Measurements from ENCODE around the gene NFIL3. TPM values are rescaled to one million over a fixed set of nuclear protein-coding genes. Genes with fewer than 3 reads are reported as not detected.

Gene NFIL3
- total RNA-seq, 1 experiment from 2014 or later = 13.3 TPM

- intact Hi-C loops (cut with micrococcal nuclease; ENCODE audit: unreplicated experiment) (no loop called here), in situ Hi-C loops (cut with HindIII; ENCODE audit: low pct_unique_long_range_greater_than_20kb, low sequenced_read_pairs) (no loop called here)
- BruUV-seq (replicated peaks) = no TSS peak
- H3K36me3 ChIP-seq (ENCODE audit: control insufficient read depth, insufficient read depth, low read length) = no peaks in the 10 kb centered on the region; the same call in 1 of the 2 replicates
- no peaks in the 10 kb centered on the region for H3K9me3 ChIP-seq (ENCODE audit: control insufficient read depth, insufficient read depth, low read depth, low read length)
- H3K27ac ChIP-seq (ENCODE audit: low read length) = no peak overlapping the region
- H3K4me3 ChIP-seq (ENCODE audit: low read depth in 2 of 2, low read length in 2 of 2) = no peak overlapping the region
- H3K27me3 ChIP-seq (ENCODE audit: control insufficient read depth, insufficient read depth, low read length) = no peaks in the 10 kb centered on the region
- DNase-seq (ENCODE audit: low read depth, low spot score) (no peak), ATAC-seq (no peak)
- ChIA-PET POLR2A (no interaction called here), CTCF (no interaction called here)
- TF ChIP-seq REST (IDR thresholded peaks at IDR 0.05; ENCODE audit: insufficient read depth in 1 of 2, low read depth in 2 of 2, low read length in 1 of 2) = no peak
- TF ChIP-seq SIN3A (IDR thresholded peaks at IDR 0.05; ENCODE audit: borderline replicate concordance, insufficient read depth, low read depth, low read length) = no peak
- TF ChIP-seq CTCF (IDR thresholded peaks at IDR 0.05) = no peak
- no peak for TF ChIP-seq TCF7L2 (IDR thresholded peaks at IDR 0.05; ENCODE audit: low read depth, low read length)
- no peak for TF ChIP-seq POLR2AphosphoS5 (IDR thresholded peaks at IDR 0.05; ENCODE audit: low read depth, low read length)
- H3K4me1 ChIP-seq (ENCODE audit: control insufficient read depth, insufficient read depth, low read length) = no peaks in the 10 kb centered on the region; the same call in 1 of the 2 replicates
Observed at GRCh38 chr9:91428927-91429351, 5.3 kb upstream of the NFIL3 start.

GRCh38 chr9:91428436-91428835 is 4.8 kb upstream of the NFIL3 start:
- intact Hi-C loops (cut with micrococcal nuclease; ENCODE audit: unreplicated experiment) (no loop called here), in situ Hi-C loops (cut with HindIII; ENCODE audit: low pct_unique_long_range_greater_than_20kb, low sequenced_read_pairs) (no loop called here)
- no peaks in the 10 kb centered on the region; the same call in 1 of the 2 replicates for H3K36me3 ChIP-seq (ENCODE audit: control insufficient read depth, insufficient read depth, low read length)
- DNase-seq (ENCODE audit: low read depth, low spot score) (no peak), ATAC-seq (no peak)
- no peak overlapping the region for H3K27ac ChIP-seq (ENCODE audit: low read length)
- H3K9me3 ChIP-seq (ENCODE audit: control insufficient read depth, insufficient read depth, low read depth, low read length) = no peaks in the 10 kb centered on the region
- POLR2A ChIA-PET = no interaction called here
- TF ChIP-seq REST (IDR thresholded peaks at IDR 0.05; ENCODE audit: insufficient read depth in 1 of 2, low read depth in 2 of 2, low read length in 1 of 2) (no peak), TCF7L2 (IDR thresholded peaks at IDR 0.05; ENCODE audit: low read depth, low read length) (no peak), SIN3A (IDR thresholded peaks at IDR 0.05; ENCODE audit: borderline replicate concordance, insufficient read depth, low read depth, low read length) (no peak), CTCF (IDR thresholded peaks at IDR 0.05) (no peak), POLR2AphosphoS5 (IDR thresholded peaks at IDR 0.05; ENCODE audit: low read depth, low read length) (no peak)
- no peaks in the 10 kb centered on the region for H3K27me3 ChIP-seq (ENCODE audit: control insufficient read depth, insufficient read depth, low read length)
- CTCF ChIA-PET = no interaction called here
- H3K4me3 ChIP-seq (ENCODE audit: low read depth in 2 of 2, low read length in 2 of 2) = no peak overlapping the region
- no peaks in the 10 kb centered on the region; the same call in 1 of the 2 replicates for H3K4me1 ChIP-seq (ENCODE audit: control insufficient read depth, insufficient read depth, low read length)
- no TSS peak for BruUV-seq (replicated peaks)

Data from Panc1 (cell line).